WERI-Rb-1 (cell line): ENCODE results near the gene LSR.

Experiments used
- DNase-seq: peaks from one replicate; pipeline ENCODE4 v3.0.0-alpha.2; 2020
- H3K27ac ChIP-seq: fragments of 250-450 bp; sonication (Bioruptor Pico); 2 replicates; pipeline ENCODE4 v1.5.1; 2020; ENCODE audit warnings: mild to moderate bottlenecking, moderate library complexity
- H3K27me3 ChIP-seq: fragments of 250-450 bp; sonication (Bioruptor Pico); 2 replicates; pipeline ENCODE4 v1.5.1; 2021; ENCODE audit warnings: mild to moderate bottlenecking, low read depth, moderate library complexity; ENCODE audit not compliant: insufficient read depth, severe bottlenecking
- H3K36me3 ChIP-seq: fragments of 250-450 bp; sonication (Bioruptor Pico); 2 replicates; pipeline ENCODE4 v1.5.1; 2020; ENCODE audit warnings: mild to moderate bottlenecking, moderate library complexity
- H3K4me3 ChIP-seq: 2 replicates; pipeline ENCODE4 v1.5.1; 2011; ENCODE audit warnings: low read depth, mild to moderate bottlenecking, control low read depth, low read length
- H3K9me3 ChIP-seq: fragments of 250-450 bp; sonication (Bioruptor Pico); 2 replicates; pipeline ENCODE4 v1.5.1; 2021; ENCODE audit warnings: mild to moderate bottlenecking, moderate library complexity; ENCODE audit not compliant: severe bottlenecking
- CTCF ChIP-seq: IDR thresholded peaks from 2 replicates; pipeline ENCODE4 v1.5.1; 2011; ENCODE audit warnings: low read depth, mild to moderate bottlenecking, control low read depth, inconsistent platforms, low read length

LSR gene

DNA sequence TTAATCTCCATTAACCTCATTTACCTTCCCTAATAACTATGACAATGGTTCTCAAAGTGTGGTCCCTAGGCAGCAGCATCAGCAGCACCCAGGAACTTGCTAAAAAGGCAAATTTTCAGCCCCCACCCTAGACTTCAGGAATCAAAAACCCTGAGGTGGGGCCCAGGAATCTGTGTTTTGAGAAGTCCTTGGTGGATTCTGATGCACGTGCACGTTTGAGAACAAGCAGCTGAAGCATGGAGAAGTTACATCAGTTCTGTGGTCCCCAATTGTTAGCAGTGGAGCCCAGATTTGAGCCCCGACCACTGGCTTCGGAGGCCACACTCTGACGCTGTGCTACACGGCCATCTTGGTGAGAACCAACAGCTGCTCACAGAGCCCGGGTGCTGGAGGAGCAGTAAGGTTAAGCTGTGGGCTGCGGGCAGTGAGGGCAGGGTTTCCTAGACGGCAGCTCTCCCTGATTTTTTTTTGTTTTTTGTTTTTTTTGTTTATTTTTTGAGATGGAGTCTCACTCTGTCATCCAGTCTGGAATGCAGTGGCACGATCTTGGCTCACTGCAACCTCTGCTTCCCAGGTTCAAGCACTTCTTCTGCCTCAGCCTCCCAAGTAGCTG, 66.2 kb downstream of the LSR start:
- Histone ChIP-seq H3K27me3 (no peaks in the 10 kb centered on the region), H3K4me3 (no peak overlapping the region), H3K36me3 (no peaks in the 10 kb centered on the region), H3K27ac (no peak overlapping the region), H3K9me3 (no peaks in the 10 kb centered on the region)
- DNase-seq = no peak
- TF ChIP-seq CTCF = no peak

GRCh38 chr19:35315883-35316282, 67.1 kb downstream of the LSR start:
- H3K27ac ChIP-seq = no peak overlapping the region
- peak; percentile 43; the same call in 1 of the 2 replicates for TF ChIP-seq CTCF
- no peak overlapping the region for H3K4me3 ChIP-seq
- DNase-seq = peak; percentile 74
- H3K9me3 ChIP-seq = no peaks in the 10 kb centered on the region
- H3K36me3 ChIP-seq = no peaks in the 10 kb centered on the region
- H3K27me3 ChIP-seq = no peaks in the 10 kb centered on the region

DNA sequence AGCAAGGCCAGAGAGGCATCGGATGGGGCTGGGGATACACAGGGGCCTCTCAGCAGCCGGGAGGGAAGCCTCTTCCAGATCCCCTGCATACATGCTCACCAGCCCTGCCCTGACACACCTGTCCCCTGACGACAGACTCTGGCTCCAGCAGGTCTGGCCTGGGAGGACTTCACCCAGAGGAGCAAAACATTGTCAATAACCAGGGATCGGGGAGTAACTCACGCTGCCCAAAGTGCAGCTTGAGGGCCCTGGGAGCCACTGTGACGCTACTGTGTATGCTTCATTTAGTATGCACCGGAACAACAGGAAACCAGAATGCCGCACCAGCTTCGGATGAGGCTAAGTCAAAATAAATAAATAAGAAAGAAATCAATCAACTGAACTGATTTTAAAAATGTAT, 67.8 kb downstream of the LSR start:
- DNase-seq = no peak
- H3K27me3 ChIP-seq = no peaks in the 10 kb centered on the region
- peak overlapping the region; percentile 46 for H3K27ac ChIP-seq
- H3K9me3 ChIP-seq = no peaks in the 10 kb centered on the region
- no peak overlapping the region for H3K4me3 ChIP-seq
- H3K36me3 ChIP-seq = no peaks in the 10 kb centered on the region
- TF ChIP-seq CTCF = no peak
